ENCODE results near the gene NBL1.

DNA sequence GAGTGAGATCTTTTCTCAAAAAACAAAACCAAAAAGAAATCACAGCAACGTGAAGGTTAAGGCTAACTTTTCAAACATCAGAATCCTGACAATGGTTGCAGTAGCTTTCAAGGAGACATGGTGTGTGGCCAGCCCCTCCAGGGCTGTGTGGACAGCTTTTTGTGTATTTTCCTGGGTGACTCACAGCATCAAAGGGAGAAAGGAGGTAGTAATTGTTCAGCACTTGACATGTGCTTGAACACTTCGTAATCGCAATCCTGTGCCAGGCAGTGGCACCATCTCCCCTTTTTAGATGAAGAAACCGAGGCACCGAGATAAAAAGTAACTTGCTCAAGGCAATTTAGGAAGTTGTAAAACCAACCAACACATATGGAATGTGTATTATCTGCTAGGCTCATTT is 10.3 kb downstream of the NBL1 start:
- TF ChIP-seq EZH2 (IDR thresholded peaks at IDR 0.05) (no peak), EZH2phosphoT487 (IDR thresholded peaks at IDR 0.05) (no peak)
- TF ChIP-seq, protein P1, sequence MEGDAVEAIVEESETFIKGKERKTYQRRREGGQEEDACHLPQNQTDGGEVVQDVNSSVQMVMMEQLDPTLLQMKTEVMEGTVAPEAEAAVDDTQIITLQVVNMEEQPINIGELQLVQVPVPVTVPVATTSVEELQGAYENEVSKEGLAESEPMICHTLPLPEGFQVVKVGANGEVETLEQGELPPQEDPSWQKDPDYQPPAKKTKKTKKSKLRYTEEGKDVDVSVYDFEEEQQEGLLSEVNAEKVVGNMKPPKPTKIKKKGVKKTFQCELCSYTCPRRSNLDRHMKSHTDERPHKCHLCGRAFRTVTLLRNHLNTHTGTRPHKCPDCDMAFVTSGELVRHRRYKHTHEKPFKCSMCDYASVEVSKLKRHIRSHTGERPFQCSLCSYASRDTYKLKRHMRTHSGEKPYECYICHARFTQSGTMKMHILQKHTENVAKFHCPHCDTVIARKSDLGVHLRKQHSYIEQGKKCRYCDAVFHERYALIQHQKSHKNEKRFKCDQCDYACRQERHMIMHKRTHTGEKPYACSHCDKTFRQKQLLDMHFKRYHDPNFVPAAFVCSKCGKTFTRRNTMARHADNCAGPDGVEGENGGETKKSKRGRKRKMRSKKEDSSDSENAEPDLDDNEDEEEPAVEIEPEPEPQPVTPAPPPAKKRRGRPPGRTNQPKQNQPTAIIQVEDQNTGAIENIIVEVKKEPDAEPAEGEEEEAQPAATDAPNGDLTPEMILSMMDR (IDR thresholded peaks at IDR 0.05), result no peak
